C4-2B (cell line): ENCODE results near the gene IGFN1.
"Not testable (repeated sequence)": the region's sequence is repeated elsewhere in the genome, so short reads cannot be mapped to it uniquely, and the experiment has no call there.

Experiments
- H3K27ac ChIP-seq: fragments of 450-650 bp; 2 replicates; pipeline ENCODE4 v1.5.1; 2017
- ZFX ChIP-seq: fragments of 450-650 bp; IDR thresholded peaks from 2 replicates; pipeline ENCODE4 v1.6.1; 2017
- TF ChIP-seq, protein P1 (sequence below): fragments of 450-650 bp; conservative IDR thresholded peaks from 2 replicates; pipeline ENCODE4 v1.5.1; 2017; ENCODE audit warnings: mild to moderate bottlenecking

The IGFN1 gene

DNA sequence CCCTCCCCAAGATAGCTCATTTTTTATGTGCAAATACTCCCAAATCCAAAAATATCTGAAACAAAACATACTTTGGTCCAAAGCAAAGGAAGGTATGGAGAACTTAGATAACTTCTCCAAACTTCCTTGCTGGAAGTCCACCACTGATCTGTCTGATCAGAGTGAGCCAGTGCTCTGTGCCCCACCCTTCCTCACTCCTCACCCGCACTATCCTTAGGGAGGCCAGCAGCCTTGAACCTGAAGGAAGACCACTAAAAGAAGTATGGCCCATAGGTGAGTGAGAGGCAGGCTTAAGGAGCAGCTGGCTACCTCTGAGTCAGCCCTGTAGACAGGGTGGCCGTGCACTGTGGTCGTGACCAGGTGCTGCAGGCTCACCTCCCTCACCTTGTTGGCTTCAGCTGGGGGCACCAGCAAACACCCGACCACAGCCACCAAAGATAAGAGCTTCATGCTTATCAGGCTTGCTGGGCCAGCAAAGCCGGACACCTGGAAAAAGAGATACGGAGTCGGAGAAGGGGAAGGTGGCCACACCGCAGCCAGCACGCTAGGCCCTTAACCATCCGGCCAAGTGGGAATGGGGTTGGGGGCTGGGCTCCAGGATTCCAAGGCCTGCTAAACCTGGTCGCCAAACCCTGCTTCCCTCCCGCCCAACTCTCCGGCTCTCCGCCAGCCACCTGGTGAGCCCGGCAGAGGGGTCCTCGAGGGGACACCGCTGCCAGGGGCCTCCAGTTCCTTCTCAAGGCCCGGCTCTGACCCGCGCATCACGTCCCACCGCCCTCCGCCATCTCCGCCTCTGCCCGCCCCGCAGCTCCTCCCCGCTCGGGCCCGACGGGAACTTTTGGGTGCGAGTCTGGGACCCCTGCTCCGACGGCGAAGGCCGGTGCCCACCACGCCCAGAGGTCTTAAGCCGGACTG lies 36.9 kb upstream of the IGFN1 start:
- TF ChIP-seq, protein P1, sequence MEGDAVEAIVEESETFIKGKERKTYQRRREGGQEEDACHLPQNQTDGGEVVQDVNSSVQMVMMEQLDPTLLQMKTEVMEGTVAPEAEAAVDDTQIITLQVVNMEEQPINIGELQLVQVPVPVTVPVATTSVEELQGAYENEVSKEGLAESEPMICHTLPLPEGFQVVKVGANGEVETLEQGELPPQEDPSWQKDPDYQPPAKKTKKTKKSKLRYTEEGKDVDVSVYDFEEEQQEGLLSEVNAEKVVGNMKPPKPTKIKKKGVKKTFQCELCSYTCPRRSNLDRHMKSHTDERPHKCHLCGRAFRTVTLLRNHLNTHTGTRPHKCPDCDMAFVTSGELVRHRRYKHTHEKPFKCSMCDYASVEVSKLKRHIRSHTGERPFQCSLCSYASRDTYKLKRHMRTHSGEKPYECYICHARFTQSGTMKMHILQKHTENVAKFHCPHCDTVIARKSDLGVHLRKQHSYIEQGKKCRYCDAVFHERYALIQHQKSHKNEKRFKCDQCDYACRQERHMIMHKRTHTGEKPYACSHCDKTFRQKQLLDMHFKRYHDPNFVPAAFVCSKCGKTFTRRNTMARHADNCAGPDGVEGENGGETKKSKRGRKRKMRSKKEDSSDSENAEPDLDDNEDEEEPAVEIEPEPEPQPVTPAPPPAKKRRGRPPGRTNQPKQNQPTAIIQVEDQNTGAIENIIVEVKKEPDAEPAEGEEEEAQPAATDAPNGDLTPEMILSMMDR = no peak
- TF ChIP-seq ZFX = peak; percentile 92
- H3K27ac ChIP-seq = peak overlapping the region; percentile 84

DNA sequence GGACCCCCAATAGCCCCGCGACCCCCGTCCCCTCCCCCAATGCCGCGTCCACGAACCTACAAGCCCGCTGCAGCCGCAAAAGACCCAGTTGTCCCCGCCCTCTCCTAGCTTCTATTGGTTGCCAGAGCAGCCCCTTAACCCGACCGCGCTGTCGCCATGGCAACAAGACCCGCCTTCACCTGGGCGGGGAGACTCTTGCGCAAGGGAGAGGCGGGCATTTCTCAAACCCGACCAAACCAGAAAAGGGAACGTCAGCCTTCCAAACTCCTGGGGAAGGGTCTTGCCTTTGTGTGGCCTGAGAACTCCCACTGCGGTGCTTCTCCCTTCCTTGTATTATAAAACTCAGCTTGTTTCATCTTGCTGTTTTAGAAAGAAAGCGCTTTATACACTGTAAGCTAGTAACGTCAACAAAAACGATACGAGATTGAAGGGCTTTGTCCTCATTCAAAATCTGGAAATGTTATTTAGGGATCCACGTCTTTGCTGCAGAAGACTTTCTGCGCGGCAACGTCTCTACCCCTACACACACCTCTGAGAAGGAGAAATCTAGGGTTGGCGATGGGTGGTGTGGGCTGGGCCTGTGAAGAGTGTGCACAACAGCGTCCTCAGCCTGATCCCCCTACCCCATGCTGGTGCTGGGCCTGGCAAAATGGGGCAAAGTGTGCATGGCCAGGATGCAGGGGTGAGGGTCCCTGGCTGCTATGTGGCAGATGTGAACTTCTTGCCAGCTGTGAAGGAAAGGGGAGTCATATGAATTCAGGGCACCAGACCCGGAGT lies 36.0 kb upstream of the IGFN1 start, which contains the start of gene TMEM9:
TMEM9 (minus strand) TSS at position 86 of the 777 bp plus-strand sequence. CDS start 551 bp downstream, outside the sequence.
- peak within 1 kb of the TSS; percentile 84 for H3K27ac ChIP-seq

DNA sequence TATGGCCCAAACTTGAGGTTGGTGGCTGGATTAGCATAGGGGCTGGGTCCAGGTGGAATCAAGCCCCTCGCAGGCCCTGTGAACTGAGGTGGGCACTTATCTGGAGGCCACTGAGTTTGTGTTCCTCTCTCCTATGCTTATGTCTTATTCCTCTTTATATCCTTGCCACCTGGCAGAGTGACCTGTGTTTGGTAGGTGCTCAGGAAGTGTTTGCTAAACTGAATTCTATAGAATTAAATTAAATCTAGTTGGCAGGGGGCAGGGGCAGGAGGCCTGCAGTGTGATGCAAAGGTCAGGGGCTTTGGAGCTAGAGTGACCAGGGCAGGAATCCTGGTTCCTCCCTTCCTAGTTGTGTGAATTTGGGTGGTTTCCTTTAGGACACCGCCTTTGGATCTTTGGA lies 35.3 kb upstream of the IGFN1 start:
- H3K27ac ChIP-seq = no peak overlapping the region
- TF ChIP-seq ZFX = no peak
- TF ChIP-seq, protein P1 = no peak

More for the DNA sequence above, 36.0 kb upstream of the IGFN1 start, which contains the start of gene TMEM9:
- TF ChIP-seq, protein P1 = no peak
- no peak for TF ChIP-seq ZFX

DNA sequence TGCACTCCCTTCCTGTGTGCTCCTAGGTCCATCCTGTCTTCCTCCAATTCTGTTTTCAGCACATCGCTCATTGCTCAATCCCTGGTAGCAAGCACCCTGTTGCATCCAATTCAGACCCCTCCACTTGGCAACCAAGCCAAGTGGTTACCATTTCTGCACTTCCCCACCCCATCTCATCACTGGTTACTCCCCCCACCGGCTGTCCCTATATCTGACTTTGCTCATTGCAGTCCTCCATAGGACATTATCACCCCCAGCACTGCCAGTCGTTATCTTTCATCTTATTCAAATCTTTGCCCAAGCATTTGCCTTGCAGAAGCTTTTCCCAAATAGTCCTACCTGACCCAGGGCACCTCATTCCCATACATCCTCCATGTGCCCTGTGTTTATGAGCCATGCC lies 34.3 kb upstream of the IGFN1 start:
- no peak for TF ChIP-seq ZFX
- TF ChIP-seq, protein P1 = no peak
- no peak overlapping the region for H3K27ac ChIP-seq

DNA sequence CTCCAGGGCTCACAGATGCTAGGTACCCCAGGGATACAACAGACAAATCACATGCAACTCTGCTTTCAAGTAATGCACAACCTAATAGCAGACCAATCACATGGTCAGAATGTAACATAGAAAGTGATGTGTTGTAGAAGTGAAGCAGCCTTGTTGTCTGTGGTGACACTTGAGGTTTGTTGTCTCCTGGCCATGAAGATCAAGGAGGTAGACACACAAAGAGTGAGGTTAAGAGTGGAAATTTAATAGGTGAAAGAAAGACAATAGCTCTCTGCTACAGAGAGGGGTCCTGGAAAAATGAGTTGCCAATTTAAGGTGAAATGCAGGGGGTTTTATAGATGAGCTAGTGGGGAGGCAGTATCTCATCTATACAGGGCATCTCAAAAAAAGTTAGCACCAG lies 33.8 kb upstream of the IGFN1 start:
- no peak for TF ChIP-seq ZFX
- TF ChIP-seq, protein P1 = no peak
- H3K27ac ChIP-seq = no peak overlapping the region

DNA sequence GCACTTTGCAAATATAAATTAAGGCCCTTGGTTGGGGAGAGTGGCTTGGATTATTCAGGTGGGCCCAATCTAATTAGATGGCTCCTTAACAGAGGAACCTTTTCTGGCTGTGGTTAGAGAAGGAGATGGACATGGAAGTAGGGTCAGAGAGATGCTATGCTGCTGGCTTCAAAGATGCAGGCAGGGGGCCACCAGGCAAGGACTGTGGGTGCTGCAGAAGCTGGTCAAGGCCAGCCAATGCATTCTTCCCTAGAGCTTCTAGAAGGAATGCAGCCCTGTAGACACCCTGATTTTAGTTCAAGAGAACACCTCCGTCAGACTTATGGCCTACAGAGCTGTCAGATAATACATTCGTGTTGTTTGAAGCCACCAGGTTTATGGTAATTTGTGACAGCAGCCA lies 32.7 kb upstream of the IGFN1 start:
- no peak overlapping the region for H3K27ac ChIP-seq
- TF ChIP-seq, protein P1 = no peak
- TF ChIP-seq ZFX = no peak

DNA sequence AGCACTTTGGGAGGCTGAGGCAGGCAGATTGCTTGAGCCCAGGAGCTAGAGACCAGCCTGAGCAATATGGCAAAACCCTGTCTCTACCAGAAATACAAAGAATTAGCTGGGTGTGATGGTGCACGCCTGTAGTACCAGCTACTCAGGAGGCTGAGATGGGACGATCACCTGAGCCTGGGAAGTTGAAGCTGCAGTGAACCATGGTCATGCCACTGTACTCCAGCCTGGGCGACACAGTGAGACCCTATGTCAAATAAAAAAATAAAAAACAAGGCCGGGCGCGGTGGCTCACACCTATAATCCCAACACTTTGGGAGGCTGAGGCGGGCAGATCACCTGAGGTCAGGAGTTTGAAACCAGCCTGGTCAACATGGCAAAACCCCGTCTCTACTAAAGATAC lies 27.6 kb upstream of the IGFN1 start:
- H3K27ac ChIP-seq = not testable (repeated sequence)
